Measurements from ENCODE around the gene LAMTOR5. TPM values are rescaled to one million over a fixed set of nuclear protein-coding genes. Genes with fewer than 3 reads are reported as not detected.
"Not testable (repeated sequence)": the region's sequence is repeated elsewhere in the genome, so short reads cannot be mapped to it uniquely, and the experiment has no call there.

LAMTOR5 gene
- total RNA-seq = 256 TPM
- long read RNA-seq, transcript LAMTOR5-206 (4 exons, 634 nt) = major isoform, 73 of 76 reads
- long read RNA-seq, partial matches to known transcripts = 2 of 76 reads
- long read RNA-seq, other reads (novel, unspliced or antisense) = 0 of 76 reads

GRCh38 chr1:110407260-110408210, at the start of gene LAMTOR5:
Gene LAMTOR5, minus strand, starts transcription at chr1:110407694. Its CDS starts 74 bp downstream, at chr1:110407620.
- intact Hi-C loops (cut with DNase I) = loop anchor here (5.0 kb wide), 1 partner anchor 65 kb away; no protein-coding TSS in a partner anchor
- DNase-seq (peak; percentile 96), ATAC-seq (ENCODE audit: poor library complexity) (peak; percentile 97)

- no peak for DNase-seq
- intact Hi-C loops (cut with DNase I) = no loop called here
- no peak for ATAC-seq (ENCODE audit: poor library complexity)
Measured at GRCh38 chr1:110457206-110457605, 49.7 kb upstream of the LAMTOR5 start.

- intact Hi-C loops (cut with DNase I) = no loop called here
- ATAC-seq (ENCODE audit: poor library complexity) = no peak
- DNase-seq = no peak
Measured at GRCh38 chr1:110455151-110455550, 47.7 kb upstream of the LAMTOR5 start.

GRCh38 chr1:110454328-110454727, 46.8 kb upstream of the LAMTOR5 start:
- DNase-seq = no peak
- no peak for ATAC-seq (ENCODE audit: poor library complexity)
- intact Hi-C loops (cut with DNase I) = no loop called here

GRCh38 chr1:110453829-110454228, 46.3 kb upstream of the LAMTOR5 start:
- DNase-seq = no peak
- intact Hi-C loops (cut with DNase I) = no loop called here
- ATAC-seq (ENCODE audit: poor library complexity) = no peak

GRCh38 chr1:110452330-110452729, 44.8 kb upstream of the LAMTOR5 start:
- intact Hi-C loops (cut with DNase I) = no loop called here
- ATAC-seq (ENCODE audit: poor library complexity) (no peak), DNase-seq (no peak)

GRCh38 chr1:110450929-110451328, 43.4 kb upstream of the LAMTOR5 start, which contains the start of gene PROK1:
Gene PROK1, plus strand, starts transcription at chr1:110451149. Its CDS starts 68 bp downstream, at chr1:110451217.
- intact Hi-C loops (cut with DNase I) = no loop called here
- ATAC-seq (ENCODE audit: poor library complexity) = no peak

GRCh38 chr1:110449661-110450651, 42.5 kb upstream of the LAMTOR5 start:
- intact Hi-C loops (cut with DNase I) = no loop called here
- no peak for ATAC-seq (ENCODE audit: poor library complexity)
- no peak for DNase-seq

More at GRCh38 chr1:110450929-110451328, 43.4 kb upstream of the LAMTOR5 start, which contains the start of gene PROK1:
- no peak for DNase-seq

GRCh38 chr1:110444561-110444960, 37.1 kb upstream of the LAMTOR5 start:
- no peak for DNase-seq
- intact Hi-C loops (cut with DNase I) = no loop called here
- no peak for ATAC-seq (ENCODE audit: poor library complexity)

- no peak for DNase-seq
- ATAC-seq (ENCODE audit: poor library complexity) = no peak
- intact Hi-C loops (cut with DNase I) = no loop called here
Measured at GRCh38 chr1:110443451-110443850, 36.0 kb upstream of the LAMTOR5 start.

- DNase-seq (no peak), ATAC-seq (ENCODE audit: poor library complexity) (no peak)
- intact Hi-C loops (cut with DNase I) = no loop called here
Measured at GRCh38 chr1:110441888-110442287, 34.4 kb upstream of the LAMTOR5 start.

GRCh38 chr1:110440877-110441276, 33.4 kb upstream of the LAMTOR5 start:
- intact Hi-C loops (cut with DNase I) = no loop called here
- ATAC-seq (ENCODE audit: poor library complexity) = peak; percentile 29
- no peak for DNase-seq

GRCh38 chr1:110439873-110440272, 32.4 kb upstream of the LAMTOR5 start:
- ATAC-seq (ENCODE audit: poor library complexity); intact Hi-C loops (cut with DNase I); DNase-seq: not testable (repeated sequence)

GRCh38 chr1:110438893-110439292, 31.4 kb upstream of the LAMTOR5 start:
- intact Hi-C loops (cut with DNase I) = no loop called here
- ATAC-seq (ENCODE audit: poor library complexity) (no peak), DNase-seq (no peak)

GRCh38 chr1:110437645-110438299, 30.3 kb upstream of the LAMTOR5 start:
- ATAC-seq (ENCODE audit: poor library complexity); DNase-seq; intact Hi-C loops (cut with DNase I): not testable (repeated sequence)

- ATAC-seq (ENCODE audit: poor library complexity) = no peak
- intact Hi-C loops (cut with DNase I) = no loop called here
- DNase-seq = no peak
Measured at GRCh38 chr1:110436635-110437034, 29.1 kb upstream of the LAMTOR5 start.

GRCh38 chr1:110434946-110435345, 27.5 kb upstream of the LAMTOR5 start:
- ATAC-seq (ENCODE audit: poor library complexity) (peak; percentile 59), DNase-seq (no peak)
- intact Hi-C loops (cut with DNase I) = no loop called here

GRCh38 chr1:110433803-110434202, 26.3 kb upstream of the LAMTOR5 start:
- intact Hi-C loops (cut with DNase I) = no loop called here
- DNase-seq (peak; percentile 63), ATAC-seq (ENCODE audit: poor library complexity) (peak; percentile 95)

Measured in Right ventricle myocardium superior (tissue), 1 donor.